ENCODE data around the gene FAM187B.

Gene FAM187B

DNA sequence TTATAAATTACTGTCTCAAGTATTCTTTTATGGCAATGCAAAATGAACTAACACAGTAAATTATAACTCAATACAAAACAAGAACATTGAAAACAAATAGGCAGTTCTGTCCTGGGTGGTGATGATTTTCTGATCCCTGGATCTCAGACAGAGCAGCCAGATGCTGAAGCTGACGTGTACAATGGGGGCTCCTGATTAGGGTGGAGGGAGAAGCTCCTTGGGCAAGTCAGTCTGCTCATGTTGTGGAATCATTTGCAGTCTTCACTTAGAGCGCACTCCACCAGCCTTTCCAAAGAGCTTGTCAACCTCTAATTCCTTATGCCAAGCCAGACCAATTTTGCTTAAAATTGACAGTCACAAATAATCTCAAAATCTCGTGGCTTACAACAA lies 52.4 kb downstream of the FAM187B start:
- ChIA-PET CTCF (no interaction called here), POLR2A (no interaction called here)
- no peak for DNase-seq (ENCODE audit: low read depth, low spot score)
- TF ChIP-seq, protein P1, sequence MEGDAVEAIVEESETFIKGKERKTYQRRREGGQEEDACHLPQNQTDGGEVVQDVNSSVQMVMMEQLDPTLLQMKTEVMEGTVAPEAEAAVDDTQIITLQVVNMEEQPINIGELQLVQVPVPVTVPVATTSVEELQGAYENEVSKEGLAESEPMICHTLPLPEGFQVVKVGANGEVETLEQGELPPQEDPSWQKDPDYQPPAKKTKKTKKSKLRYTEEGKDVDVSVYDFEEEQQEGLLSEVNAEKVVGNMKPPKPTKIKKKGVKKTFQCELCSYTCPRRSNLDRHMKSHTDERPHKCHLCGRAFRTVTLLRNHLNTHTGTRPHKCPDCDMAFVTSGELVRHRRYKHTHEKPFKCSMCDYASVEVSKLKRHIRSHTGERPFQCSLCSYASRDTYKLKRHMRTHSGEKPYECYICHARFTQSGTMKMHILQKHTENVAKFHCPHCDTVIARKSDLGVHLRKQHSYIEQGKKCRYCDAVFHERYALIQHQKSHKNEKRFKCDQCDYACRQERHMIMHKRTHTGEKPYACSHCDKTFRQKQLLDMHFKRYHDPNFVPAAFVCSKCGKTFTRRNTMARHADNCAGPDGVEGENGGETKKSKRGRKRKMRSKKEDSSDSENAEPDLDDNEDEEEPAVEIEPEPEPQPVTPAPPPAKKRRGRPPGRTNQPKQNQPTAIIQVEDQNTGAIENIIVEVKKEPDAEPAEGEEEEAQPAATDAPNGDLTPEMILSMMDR (IDR thresholded peaks at IDR 0.05; ENCODE audit: insufficient read depth, low read length, missing control alignments) = no peak
- no peak overlapping the region for H3K4me3 ChIP-seq (ENCODE audit: low read depth, low read length)
